IgD-negative memory B cell (primary cell): ENCODE results near the gene PI4K2A. TPM values are rescaled to one million over a fixed set of nuclear protein-coding genes. Genes with fewer than 3 reads are reported as not detected.

Experiments
- H3K27ac Mint-ChIP-seq, 3 donors: one replicate each; pipeline ENCODE4 v1.8.0; 2020 to 2022; ENCODE audit warnings: mild to moderate bottlenecking in 3 of 3, mixed read lengths in 3 of 3, moderate library complexity in 1 of 3
- H3K27me3 Mint-ChIP-seq: one replicate; pipeline ENCODE4 v1.8.0; 2021; ENCODE audit warnings: mixed read lengths
- H3K36me3 Mint-ChIP-seq: one replicate; pipeline ENCODE4 v1.8.0; 2020; ENCODE audit warnings: mild to moderate bottlenecking, mixed read lengths
- H3K4me1 Mint-ChIP-seq, 3 donors: one replicate each; pipeline ENCODE4 v1.8.0; 2020 to 2022; ENCODE audit warnings: mixed read lengths in 3 of 3, mild to moderate bottlenecking in 1 of 3
- H3K4me3 Mint-ChIP-seq, 4 donors: one replicate each; pipeline ENCODE4 v1.8.0; 2020 to 2022; ENCODE audit warnings: mild to moderate bottlenecking in 4 of 4, mixed read lengths in 4 of 4, moderate library complexity in 3 of 4
- H3K9me3 Mint-ChIP-seq, 3 donors: one replicate each; pipeline ENCODE4 v1.8.0; 2020 to 2021; ENCODE audit warnings: mixed read lengths in 3 of 3, mild to moderate bottlenecking in 1 of 3
- polyA plus RNA-seq: library from polyadenylated mRNA; unstranded; fragments of 300-500 nt; fragmentation: Illumina TruSeq; gene quantifications from one replicate; pipeline ENCODE4 v1.2.3, GENCODE V29; 2021

Gene PI4K2A
- polyA plus RNA-seq, 1 donor from 2014 or later, result 10.0 TPM

- Mint-ChIP-seq H3K4me1 (peaks cover 7 to 11% (median 9%) of the 10 kb centered on the region in 3 donors), H3K36me3 (peaks cover 1% of the 10 kb centered on the region), H3K4me3 (peak overlapping the region; percentile 91 to 99 (median 98)), H3K27ac (peak overlapping the region in 1 of 3 donors; percentile 59), H3K9me3 (no peaks in the 10 kb centered on the region), H3K27me3 (peaks cover 8% of the 10 kb centered on the region)
These were observed 74.2 kb downstream of the PI4K2A start for GRCh38 chr10:97714401-97715258.

- peaks cover 7 to 11% (median 9%) of the 10 kb centered on the region in 3 donors for H3K4me1 Mint-ChIP-seq
- H3K9me3 Mint-ChIP-seq, result no peaks in the 10 kb centered on the region
- H3K27me3 Mint-ChIP-seq, result peaks cover 8% of the 10 kb centered on the region
- peak overlapping the region in 1 of 3 donors; percentile 59 for H3K27ac Mint-ChIP-seq
- peak overlapping the region; percentile 91 to 99 (median 98) for H3K4me3 Mint-ChIP-seq
- H3K36me3 Mint-ChIP-seq, result peaks cover 1% of the 10 kb centered on the region
These were observed 74.9 kb downstream of the PI4K2A start for GRCh38 chr10:97715259-97715874.

- H3K9me3 Mint-ChIP-seq, result no peaks in the 10 kb centered on the region
- no peak overlapping the region for H3K4me3 Mint-ChIP-seq
- H3K27me3 Mint-ChIP-seq, result peaks cover 5% of the 10 kb centered on the region
- no peak overlapping the region for H3K27ac Mint-ChIP-seq
- peaks cover 1% of the 10 kb centered on the region for H3K36me3 Mint-ChIP-seq
- peaks cover 5 to 9% (median 9%) of the 10 kb centered on the region in 3 donors for H3K4me1 Mint-ChIP-seq
These were observed 77.2 kb downstream of the PI4K2A start for GRCh38 chr10:97717627-97718026.

GRCh38 chr10:97718178-97718577 is 77.7 kb downstream of the PI4K2A start:
- Mint-ChIP-seq H3K27me3 (peaks cover 2% of the 10 kb centered on the region), H3K9me3 (no peaks in the 10 kb centered on the region), H3K36me3 (peaks cover 1% of the 10 kb centered on the region), H3K4me3 (no peak overlapping the region), H3K4me1 (peaks cover 2 to 9% (median 5%) of the 10 kb centered on the region in 3 donors), H3K27ac (no peak overlapping the region)

- H3K4me3 Mint-ChIP-seq, result peak overlapping the region in 1 of 4 donors; percentile 63
- H3K36me3 Mint-ChIP-seq, result peaks cover 1% of the 10 kb centered on the region
- H3K4me1 Mint-ChIP-seq, result peaks cover 2 to 9% (median 5%) of the 10 kb centered on the region in 3 donors
- no peaks in the 10 kb centered on the region for H3K9me3 Mint-ChIP-seq
- H3K27ac Mint-ChIP-seq, result peak overlapping the region in 1 of 3 donors; percentile 47
- peaks cover 5% of the 10 kb centered on the region for H3K27me3 Mint-ChIP-seq
These were observed 78.2 kb downstream of the PI4K2A start for GRCh38 chr10:97718659-97719142.

- Mint-ChIP-seq H3K9me3 (no peaks in the 10 kb centered on the region), H3K27me3 (peaks cover 7% of the 10 kb centered on the region), H3K4me3 (no peak overlapping the region), H3K4me1 (peaks cover 2 to 5% (median 3%) of the 10 kb centered on the region in 3 donors), H3K27ac (peak overlapping the region in 1 of 3 donors; percentile 47), H3K36me3 (peaks cover 1% of the 10 kb centered on the region)
These were observed 79.1 kb downstream of the PI4K2A start for GRCh38 chr10:97719602-97720001.

- no peaks in the 10 kb centered on the region for H3K9me3 Mint-ChIP-seq
- no peak overlapping the region for H3K27ac Mint-ChIP-seq
- H3K4me1 Mint-ChIP-seq, result peaks cover 0 to 2% (median 0%) of the 10 kb centered on the region in 3 donors
- H3K4me3 Mint-ChIP-seq, result no peak overlapping the region
- peaks cover 1% of the 10 kb centered on the region for H3K36me3 Mint-ChIP-seq
- peaks cover 12% of the 10 kb centered on the region for H3K27me3 Mint-ChIP-seq
These were observed 81.7 kb downstream of the PI4K2A start for GRCh38 chr10:97721871-97722780.

GRCh38 chr10:97723001-97723400 is 82.5 kb downstream of the PI4K2A start:
- no peak overlapping the region for H3K27ac Mint-ChIP-seq
- H3K4me1 Mint-ChIP-seq, result peaks cover 0 to 2% (median 0%) of the 10 kb centered on the region in 3 donors
- no peaks in the 10 kb centered on the region for H3K36me3 Mint-ChIP-seq
- peaks cover 12% of the 10 kb centered on the region for H3K27me3 Mint-ChIP-seq
- H3K4me3 Mint-ChIP-seq, result no peak overlapping the region
- H3K9me3 Mint-ChIP-seq, result no peaks in the 10 kb centered on the region

GRCh38 chr10:97724341-97724941 is 84.0 kb downstream of the PI4K2A start:
- H3K9me3 Mint-ChIP-seq, result no peaks in the 10 kb centered on the region
- H3K4me1 Mint-ChIP-seq, result no peaks in the 10 kb centered on the region
- H3K36me3 Mint-ChIP-seq, result no peaks in the 10 kb centered on the region
- H3K27ac Mint-ChIP-seq, result no peak overlapping the region
- H3K27me3 Mint-ChIP-seq, result peaks cover 17% of the 10 kb centered on the region
- no peak overlapping the region for H3K4me3 Mint-ChIP-seq

Other genes starting within 250 kb of the PI4K2A start
- gene RRP12, start 239.3 kb upstream of the PI4K2A start, polyA plus RNA-seq, result 15.0 TPM
- 192 TPM for gene PGAM1, start 214.5 kb upstream of the PI4K2A start, polyA plus RNA-seq
- 60.6 TPM for gene EXOSC1, start 194.7 kb upstream of the PI4K2A start, polyA plus RNA-seq
- gene ZDHHC16, start 194.5 kb upstream of the PI4K2A start, polyA plus RNA-seq, result 23.3 TPM
- gene MMS19, start 142.2 kb upstream of the PI4K2A start, polyA plus RNA-seq, result 29.1 TPM
- gene UBTD1, start 141.7 kb upstream of the PI4K2A start, polyA plus RNA-seq, result 1.2 TPM
- not detected for gene ANKRD2, start 67.9 kb upstream of the PI4K2A start, polyA plus RNA-seq
- not detected for gene HOGA1, start 56.3 kb upstream of the PI4K2A start, polyA plus RNA-seq
- gene C10orf62, start 51.0 kb upstream of the PI4K2A start, polyA plus RNA-seq, result not detected
- gene MORN4, start 7.2 kb upstream of the PI4K2A start, polyA plus RNA-seq, result 2.1 TPM
- gene AVPI1, start 46.6 kb downstream of the PI4K2A start, polyA plus RNA-seq, result 3.3 TPM
- 0.40 TPM for gene MARVELD1, start 73.1 kb downstream of the PI4K2A start, polyA plus RNA-seq
- gene ZFYVE27, start 96.5 kb downstream of the PI4K2A start, polyA plus RNA-seq, result 35.4 TPM
- gene SFRP5, start 131.3 kb downstream of the PI4K2A start, polyA plus RNA-seq, result not detected
- gene GOLGA7B, start 209.2 kb downstream of the PI4K2A start, polyA plus RNA-seq, result not detected